IPS-NIHi7 (cell line): Measurements from ENCODE around the gene OR8H2.
"Not testable (repeated sequence)": the region's sequence is repeated elsewhere in the genome, so short reads cannot be mapped to it uniquely, and the experiment has no call there.

Experiments
- DNase-seq: peaks from one replicate; pipeline ENCODE4 v3.0.0; 2012; ENCODE audit warnings: mixed read lengths; ENCODE audit errors: extremely low spot score

The OR8H2 gene, protein sequence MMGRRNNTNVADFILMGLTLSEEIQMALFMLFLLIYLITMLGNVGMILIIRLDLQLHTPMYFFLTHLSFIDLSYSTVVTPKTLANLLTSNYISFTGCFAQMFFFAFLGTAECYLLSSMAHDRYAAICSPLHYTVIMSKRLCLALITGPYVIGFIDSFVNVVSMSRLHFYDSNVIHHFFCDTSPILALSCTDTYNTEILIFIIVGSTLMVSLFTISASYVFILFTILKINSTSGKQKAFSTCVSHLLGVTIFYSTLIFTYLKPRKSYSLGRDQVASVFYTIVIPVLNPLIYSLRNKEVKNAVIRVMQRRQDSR

DNA sequence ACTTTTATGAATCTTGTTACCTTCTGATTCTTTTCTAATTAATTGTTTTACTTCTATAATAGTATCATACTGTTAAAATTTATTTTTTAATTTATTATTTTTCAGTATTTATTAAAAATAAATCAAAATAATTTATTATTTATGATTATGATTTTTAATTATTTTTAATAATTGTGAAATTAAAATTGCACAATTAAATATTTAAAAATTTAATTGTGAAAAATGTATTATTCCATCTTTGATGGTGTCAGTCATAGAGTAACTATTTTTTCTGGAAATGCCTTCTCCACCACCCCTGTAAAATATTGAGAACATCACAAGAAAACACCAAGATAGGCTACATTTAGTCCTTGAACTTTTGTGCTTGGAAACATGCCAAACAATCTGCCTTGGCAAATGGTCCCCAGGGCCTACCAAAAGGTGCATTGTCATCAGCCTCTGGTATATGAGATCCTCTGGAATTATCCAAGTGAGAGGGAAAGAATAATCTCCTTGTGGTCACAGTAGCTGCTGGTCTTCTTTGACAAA lies at the start of gene OR8H2:
Gene OR8H2 (plus strand): TSS at position 478 of the 528 bp plus-strand sequence. CDS start 1,356 bp downstream, outside the sequence.
- DNase-seq = no peak

DNA sequence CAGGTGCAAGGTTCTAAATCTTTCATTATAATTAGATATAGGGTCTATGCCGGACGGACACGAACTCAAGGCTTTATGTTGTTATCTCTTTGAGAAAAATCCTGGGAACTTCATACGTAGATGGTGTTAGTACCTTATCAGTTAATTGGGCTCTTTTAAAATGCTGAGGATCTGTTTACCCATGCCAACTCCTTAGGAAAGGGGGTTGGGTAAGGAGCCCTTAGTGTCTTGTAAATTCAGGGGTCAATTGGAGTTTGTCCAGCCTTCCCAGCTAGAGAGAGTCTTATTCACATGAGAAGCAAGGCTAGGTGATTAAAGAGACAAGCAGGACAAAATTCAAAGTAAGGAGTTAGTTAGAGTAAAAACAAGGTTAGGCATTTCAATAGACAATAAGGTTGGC lies 47.1 kb upstream of the OR8H2 start:
- not testable (repeated sequence) for DNase-seq

DNA sequence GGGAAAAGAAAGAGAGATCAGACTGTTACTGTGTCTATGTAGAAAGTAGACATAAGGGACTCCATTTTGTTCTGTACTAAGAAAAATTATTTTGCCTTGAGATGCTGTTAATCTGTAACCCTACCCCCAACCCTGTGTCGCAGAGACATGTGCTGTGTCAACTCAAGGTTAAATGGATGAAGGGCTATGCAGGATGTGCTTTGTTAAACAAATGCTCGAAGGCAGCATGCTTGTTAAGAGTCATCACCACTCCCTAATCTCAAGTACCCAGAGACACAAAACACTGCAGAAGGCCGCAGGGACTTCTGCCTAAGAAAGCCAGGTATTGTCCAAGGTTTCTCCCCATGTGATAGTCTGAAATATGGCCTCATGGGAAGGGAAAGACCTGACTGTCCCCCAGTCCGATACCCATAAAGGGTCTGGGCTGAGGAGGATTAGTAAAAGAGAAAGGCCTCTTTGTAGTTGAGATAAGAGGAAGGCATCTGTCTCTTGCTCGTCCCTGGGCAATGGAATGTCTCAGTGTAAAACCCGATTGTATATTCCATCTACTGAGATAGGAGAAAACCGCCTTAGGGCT lies 45.7 kb upstream of the OR8H2 start:
- DNase-seq = not testable (repeated sequence)

DNA sequence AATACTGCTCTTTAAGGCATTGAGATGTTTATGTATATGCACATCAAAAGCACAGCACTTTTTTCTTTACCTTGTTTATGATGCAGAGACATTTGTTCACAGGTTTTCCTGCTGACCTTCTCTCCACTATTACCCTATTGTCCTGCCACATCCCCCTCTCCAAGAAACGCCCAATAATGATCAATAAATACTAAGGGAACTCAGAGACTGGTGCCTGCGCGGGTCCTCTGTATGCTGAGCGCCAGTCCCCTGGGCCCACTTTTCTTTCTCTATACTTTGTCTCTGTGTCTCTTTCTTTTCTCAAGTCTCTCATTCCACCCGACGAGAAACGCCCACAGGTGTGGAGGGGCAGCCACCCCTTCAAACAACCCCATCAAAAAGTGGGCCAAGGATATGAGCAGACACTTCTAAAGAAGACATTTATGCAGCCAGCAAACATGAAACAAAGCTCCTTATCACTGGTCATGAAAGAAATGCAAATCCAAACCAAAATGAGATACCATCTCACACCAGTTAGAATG lies 45.2 kb upstream of the OR8H2 start:
- DNase-seq = not testable (repeated sequence)

DNA sequence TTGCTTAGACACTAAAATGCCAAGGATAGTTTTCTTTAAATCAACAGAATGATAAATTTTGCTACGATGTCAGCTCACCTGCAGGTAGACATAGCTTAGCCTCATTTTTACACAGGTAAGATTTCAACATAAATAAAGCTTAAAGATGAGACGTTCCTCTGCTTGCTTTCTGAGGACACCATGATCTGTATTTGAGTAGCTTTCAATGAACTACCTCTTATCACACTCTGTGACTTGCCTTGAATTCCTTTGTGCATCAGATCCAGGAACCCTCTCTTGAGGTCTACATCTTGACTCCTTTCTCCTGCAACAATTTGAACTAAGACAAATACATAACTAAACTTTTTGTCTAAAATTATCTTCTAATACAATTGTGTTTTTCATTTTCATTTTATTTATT lies 36.5 kb upstream of the OR8H2 start:
- DNase-seq = no peak

DNA sequence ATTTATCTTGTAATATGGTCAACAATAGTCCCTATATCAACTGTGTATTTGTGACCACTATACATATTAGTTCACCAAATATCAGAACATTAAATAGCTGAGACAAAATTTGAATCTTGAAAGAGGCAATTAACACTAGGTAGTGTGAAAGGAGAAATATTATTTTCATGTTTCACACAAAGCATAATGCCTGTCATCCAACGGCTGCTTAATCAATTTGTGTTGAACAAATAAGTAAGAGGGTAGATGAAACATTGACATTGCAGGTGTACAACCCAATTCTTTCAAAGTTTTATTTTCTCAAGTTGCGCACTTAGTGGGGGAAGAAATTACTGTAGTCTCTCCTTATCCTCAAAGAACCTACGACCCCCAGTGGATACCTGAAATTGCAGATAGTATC lies 13.8 kb upstream of the OR8H2 start:
- no peak for DNase-seq

DNA sequence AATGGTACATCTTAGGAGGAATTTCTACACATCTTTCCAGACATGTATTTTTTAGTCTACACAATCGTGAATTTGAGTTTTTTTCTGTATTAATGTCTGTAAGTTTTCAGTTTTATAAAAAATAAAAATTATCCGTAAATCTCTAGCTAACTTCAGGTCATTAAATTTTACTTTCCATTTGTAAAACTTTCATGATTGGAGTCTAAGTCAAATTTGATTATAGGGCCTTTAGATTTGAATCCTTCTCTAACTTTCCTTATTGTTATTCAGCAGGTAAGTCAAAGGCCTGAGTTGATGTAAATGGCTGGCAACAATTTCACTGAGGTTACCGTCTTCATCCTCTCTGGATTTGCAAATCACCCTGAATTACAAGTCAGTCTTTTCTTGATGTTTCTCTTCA lies 10.5 kb upstream of the OR8H2 start, which contains the start of gene OR8I2:
Gene OR8I2 (plus strand): TSS at position 301 of the 400 bp plus-strand sequence. CDS start 0 bp downstream, at position 301.
- no peak for DNase-seq

DNA sequence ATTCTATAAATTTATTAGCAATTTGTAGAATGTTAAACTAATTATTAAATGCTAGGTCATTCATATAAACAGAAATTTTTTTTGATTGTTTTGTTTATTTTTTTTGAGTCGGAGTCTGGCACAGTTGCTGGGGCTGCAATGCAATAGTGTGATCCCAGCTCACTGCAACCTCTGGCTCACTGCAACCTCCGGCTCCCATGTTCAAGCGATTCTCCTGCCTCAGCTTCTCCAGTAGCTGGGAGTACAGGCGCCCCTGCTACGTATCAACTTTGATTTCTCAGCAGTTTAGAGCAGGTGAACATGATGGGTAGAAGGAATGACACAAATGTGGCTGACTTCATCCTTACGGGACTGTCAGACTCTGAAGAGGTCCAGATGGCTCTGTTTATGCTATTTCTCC lies 18.6 kb downstream of the OR8H2 start, which contains the start of gene OR8H3:
Gene OR8H3 (plus strand): TSS at position 301 of the 400 bp plus-strand sequence. CDS start 0 bp downstream, at position 301.
- DNase-seq = no peak

DNA sequence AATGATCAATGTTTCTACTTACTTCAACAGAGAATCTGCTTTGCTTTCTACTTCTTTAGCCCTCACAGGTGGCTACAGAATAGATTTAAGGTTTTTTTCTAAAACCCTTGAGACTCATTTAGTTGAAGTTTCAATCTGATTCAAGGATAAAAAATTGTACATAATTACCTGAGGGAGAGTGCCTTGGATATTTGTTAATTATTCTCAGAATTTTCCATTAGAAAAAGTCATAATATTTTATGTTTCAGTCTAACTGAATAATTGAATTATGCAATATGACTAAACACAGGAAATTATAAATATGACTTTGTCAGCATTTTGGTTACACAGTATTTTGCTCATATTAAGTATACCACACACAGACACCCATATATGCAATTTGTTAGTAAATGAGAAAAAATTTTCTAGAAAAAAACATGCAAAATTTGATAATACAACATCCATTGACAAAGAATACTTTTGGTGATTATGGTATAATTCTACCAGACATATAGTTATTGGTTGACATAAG lies 36.7 kb downstream of the OR8H2 start, which contains the start of gene OR8J3:
Gene OR8J3 (minus strand): TSS at position 51 of the 511 bp plus-strand sequence. CDS start 2,483 bp downstream, outside the sequence.
- no peak for DNase-seq

DNA sequence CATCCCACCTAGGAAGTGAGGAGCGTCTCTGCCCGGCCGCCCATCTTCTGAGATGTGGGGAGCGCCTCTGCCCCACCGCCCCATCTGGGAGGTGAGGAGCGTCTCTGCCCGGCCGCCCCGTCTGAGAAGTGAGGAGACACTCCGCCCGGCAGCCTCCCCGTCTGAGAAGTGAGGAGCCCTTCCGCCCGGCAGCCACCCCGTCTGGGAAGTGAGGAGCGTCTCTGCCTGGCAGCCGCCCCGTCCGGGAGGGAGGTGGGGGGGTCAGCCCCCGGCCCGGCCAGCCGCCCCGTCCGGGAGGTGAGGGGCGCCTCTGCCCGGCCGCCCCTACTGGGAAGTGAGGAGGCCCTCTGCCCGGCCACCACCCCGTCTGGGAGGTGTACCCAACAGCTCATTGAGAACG lies 40.2 kb downstream of the OR8H2 start:
- DNase-seq = not testable (repeated sequence)

DNA sequence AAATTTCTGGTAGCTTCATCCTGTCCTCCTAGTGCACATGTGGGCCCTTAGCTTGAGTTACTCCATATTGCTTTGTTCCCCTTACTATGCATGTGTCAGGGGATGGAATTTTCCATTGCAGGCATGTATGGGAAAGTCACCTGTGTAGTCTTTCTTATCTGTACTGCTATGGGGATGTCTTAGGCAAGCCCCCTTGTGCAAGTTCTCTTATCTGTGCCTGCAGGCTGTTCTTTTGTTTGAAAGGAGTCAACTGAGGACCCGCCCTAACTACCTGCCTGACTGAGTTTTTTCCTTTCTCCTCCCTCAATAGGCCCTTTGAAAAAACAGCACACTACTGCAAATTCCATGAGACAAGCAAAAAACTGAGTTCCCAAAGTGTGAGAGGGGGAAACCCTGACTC lies 47.9 kb downstream of the OR8H2 start:
- no peak for DNase-seq

DNA sequence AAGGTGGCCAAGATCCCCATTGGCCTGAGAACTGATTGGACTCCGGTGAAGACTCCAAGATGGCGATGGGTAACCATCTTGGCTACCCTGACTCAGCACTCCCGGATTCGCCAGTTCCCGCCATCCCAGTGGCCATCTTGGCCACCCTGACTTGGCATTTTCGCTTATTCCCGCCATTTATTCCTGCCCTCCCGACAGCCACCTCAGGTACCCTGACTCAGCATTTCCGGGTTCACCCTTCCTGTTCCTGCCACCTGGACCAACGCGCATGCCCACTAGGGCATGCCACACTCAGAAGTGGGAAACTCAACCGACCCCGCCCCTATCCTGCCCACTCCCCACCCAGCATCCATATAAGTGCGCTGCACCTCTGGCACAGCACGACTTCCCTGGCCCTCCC lies 48.8 kb downstream of the OR8H2 start:
- DNase-seq = no peak
